OCI-LY7 (cell line): ENCODE measurements around the gene GAL. TPM values are rescaled to one million over a fixed set of nuclear protein-coding genes. Genes with fewer than 3 reads are reported as not detected.

ENCODE experiments used
- BruUV-seq: library from RNA; stranded (reverse); fragments of 400-500 nt; replicated peaks from 2 replicates; lab custom pipeline; 2021; lab: Mats Ljungman, UMichigan
- CTCF ChIA-PET: fragments of 300-600 bp; sonication (Branson Sonifier 250); formaldehyde crosslinking; loops from one replicate; lab custom pipeline; 2022; ENCODE audit warnings: antibody characterized with exemption; ENCODE audit not compliant: unreplicated experiment; lab: Charles Lee
- POLR2A ChIA-PET: fragments of 300-600 bp; sonication (Branson Sonifier 250); formaldehyde crosslinking; loops from one replicate; lab custom pipeline; 2022; ENCODE audit warnings: antibody characterized with exemption; lab: Charles Lee
- DNase-seq: peaks from one replicate; pipeline ENCODE4 v3.0.0-alpha.2; 2015; ENCODE audit warnings: low spot score
- H2AFZ ChIP-seq: fragments of 200-600 bp; sonication (generic), shearing (Covaris generic); 2 replicates; pipeline ENCODE4 v1.6.1; 2014; ENCODE audit warnings: mild to moderate bottlenecking, antibody characterized with exemption, low read length, moderate library complexity
- H3K27ac ChIP-seq: fragments of 200-600 bp; sonication (generic); 2 replicates; pipeline ENCODE4 v1.5.1; 2014; ENCODE audit warnings: mixed run types, low read depth, mild to moderate bottlenecking, moderate library complexity, low read length, inconsistent platforms; ENCODE audit not compliant: poor library complexity, severe bottlenecking
- H3K36me3 ChIP-seq: fragments of 200-600 bp; sonication (generic); 2 replicates; pipeline ENCODE4 v1.6.1; 2014; ENCODE audit warnings: mild to moderate bottlenecking, antibody characterized with exemption, low read length, moderate library complexity, mixed read lengths; ENCODE audit not compliant: insufficient read depth
- H3K4me1 ChIP-seq: fragments of 200-600 bp; sonication (generic); 2 replicates; pipeline ENCODE4 v1.5.1; 2014; ENCODE audit warnings: mild to moderate bottlenecking, low read length; ENCODE audit not compliant: insufficient read depth, poor library complexity, severe bottlenecking
- H3K4me2 ChIP-seq: fragments of 200-600 bp; sonication (generic); 2 replicates; pipeline ENCODE4 v1.6.1; 2014; ENCODE audit warnings: mild to moderate bottlenecking, low read length
- H3K4me3 ChIP-seq: fragments of 200-600 bp; sonication (generic); 2 replicates; pipeline ENCODE4 v1.5.1; 2014; ENCODE audit warnings: mild to moderate bottlenecking, low read depth, low read length; ENCODE audit not compliant: poor library complexity, severe bottlenecking
- H3K79me2 ChIP-seq: fragments of 200-600 bp; sonication (generic); 2 replicates; pipeline ENCODE4 v1.6.1; 2016; ENCODE audit warnings: low read depth, mild to moderate bottlenecking, low read length, moderate library complexity, mixed read lengths; ENCODE audit not compliant: insufficient read depth
- H3K9me2 ChIP-seq: fragments of 200-600 bp; sonication (generic); 2 replicates; pipeline ENCODE4 v1.6.1; 2016; ENCODE audit warnings: mild to moderate bottlenecking, low read length, mixed read lengths; ENCODE audit not compliant: insufficient read depth
- H3K9me3 ChIP-seq: fragments of 200-600 bp; sonication (generic); 2 replicates; pipeline ENCODE4 v1.6.1; 2014; ENCODE audit warnings: mild to moderate bottlenecking, mixed run types, low read length, mixed read lengths
- H4K20me1 ChIP-seq: fragments of 200-600 bp; sonication (generic); 2 replicates; pipeline ENCODE4 v1.6.1; 2014; ENCODE audit warnings: mild to moderate bottlenecking, antibody characterized with exemption, low read length, moderate library complexity, mixed read lengths; ENCODE audit not compliant: insufficient read depth
- CTCF ChIP-seq: fragments of 200-600 bp; sonication (generic); conservative IDR thresholded peaks from 2 replicates; pipeline ENCODE4 v1.5.1; 2014; ENCODE audit warnings: mild to moderate bottlenecking, antibody characterized with exemption, low read length, moderate library complexity, mixed read lengths
- EZH2phosphoT487 ChIP-seq: fragments of 200-600 bp; sonication (generic); IDR thresholded peaks from 2 replicates; pipeline ENCODE4 v1.6.1; 2018; ENCODE audit warnings: low read depth, borderline replicate concordance, mild to moderate bottlenecking, mixed run types, antibody characterized with exemption, low read length, moderate library complexity, mixed read lengths
- intact Hi-C: fragments of 100-400 bp; cut with micrococcal nuclease; formaldehyde crosslinking; loops from one replicate; pipeline ENCODE4 v1.10.0; 2022; ENCODE audit not compliant: unreplicated experiment
- total RNA-seq, 2 experiments: library from RNA; depleted of rRNA in 1 of 2; stranded (reverse); fragments of >200 nt in 1 of 2; shearing (Covaris generic) in 1 of 2; gene quantifications; 2 replicates each; pipeline ENCODE4 v1.2.3, GENCODE V29; 2014 to 2022

Gene GAL
- total RNA-seq, 2 experiments from 2014 or later = not detected

- Histone ChIP-seq H3K27ac (no peak overlapping the region), H3K9me3 (no peaks in the 10 kb centered on the region), H3K4me1 (peaks cover 7% of the 10 kb centered on the region), H4K20me1 (no peaks in the 10 kb centered on the region), H3K79me2 (no peaks in the 10 kb centered on the region), H3K36me3 (no peaks in the 10 kb centered on the region), H3K4me3 (no peak overlapping the region), H2AFZ (no peak overlapping the region), H3K9me2 (no peaks in the 10 kb centered on the region), H3K4me2 (no peak overlapping the region)
- POLR2A ChIA-PET = no interaction called here
- TF ChIP-seq CTCF (no peak), EZH2phosphoT487 (no peak)
- BruUV-seq = no TSS peak
- CTCF ChIA-PET = no interaction called here
- intact Hi-C loops = no loop called here
- no peak for DNase-seq
Observed at GRCh38 chr11:68655806-68656205, 28.5 kb upstream of the GAL start.

- CTCF ChIA-PET = no interaction called here
- no peaks in the 10 kb centered on the region for H3K79me2 ChIP-seq
- no peak for TF ChIP-seq CTCF
- TF ChIP-seq EZH2phosphoT487 = no peak
Observed at GRCh38 chr11:68657021-68657780, 27.1 kb upstream of the GAL start.

GRCh38 chr11:68658097-68658496 lies 26.2 kb upstream of the GAL start:
- no peaks in the 10 kb centered on the region for H3K9me2 ChIP-seq
- no peak overlapping the region for H3K27ac ChIP-seq
- no peaks in the 10 kb centered on the region for H3K9me3 ChIP-seq
- no peak for DNase-seq
- no peak overlapping the region for H2AFZ ChIP-seq
- no peaks in the 10 kb centered on the region for H3K4me1 ChIP-seq
- no peaks in the 10 kb centered on the region for H4K20me1 ChIP-seq
- no peaks in the 10 kb centered on the region for H3K79me2 ChIP-seq
- ChIA-PET POLR2A (no interaction called here), CTCF (no interaction called here)
- H3K36me3 ChIP-seq = no peaks in the 10 kb centered on the region
- no peak overlapping the region for H3K4me2 ChIP-seq
- no peak overlapping the region for H3K4me3 ChIP-seq
- no TSS peak for BruUV-seq
- intact Hi-C loops = no loop called here
- TF ChIP-seq CTCF (no peak), EZH2phosphoT487 (no peak)

More at GRCh38 chr11:68657021-68657780, 27.1 kb upstream of the GAL start:
- DNase-seq = no peak
- H3K4me2 ChIP-seq = no peak overlapping the region
- no peak overlapping the region for H2AFZ ChIP-seq
- no peak overlapping the region for H3K4me3 ChIP-seq
- peaks cover 7% of the 10 kb centered on the region for H3K4me1 ChIP-seq
- H3K9me3 ChIP-seq = no peaks in the 10 kb centered on the region
- H3K36me3 ChIP-seq = no peaks in the 10 kb centered on the region
- H3K9me2 ChIP-seq = no peaks in the 10 kb centered on the region
- POLR2A ChIA-PET = no interaction called here
- H4K20me1 ChIP-seq = no peaks in the 10 kb centered on the region
- H3K27ac ChIP-seq = no peak overlapping the region
- intact Hi-C loops = no loop called here
- BruUV-seq = no TSS peak
